Urothelium cell line (cell line): ENCODE data around the gene ZDHHC14.

Experiments
- DNase-seq: peaks from one replicate; pipeline ENCODE4 v3.0.0; 2011; ENCODE audit warnings: low spot score, mixed read lengths
- FAIRE-seq: peaks from 2 replicates; lab custom pipeline; 2011; peaks lifted over from hg19 to GRCh38; lab: Jason Lieb, UNC

The ZDHHC14 gene

GRCh38 chr6:157486572-157486971 is 105.6 kb downstream of the ZDHHC14 start:
- DNase-seq (no peak), FAIRE-seq (no peak)

GRCh38 chr6:157487110-157487773 is 106.3 kb downstream of the ZDHHC14 start:
- no peak for DNase-seq
- no peak for FAIRE-seq

GRCh38 chr6:157488058-157488457 is 107.1 kb downstream of the ZDHHC14 start:
- FAIRE-seq = no peak
- DNase-seq = no peak

- FAIRE-seq (no peak), DNase-seq (no peak)
Measured at GRCh38 chr6:157488716-157489118, 107.7 kb downstream of the ZDHHC14 start.

- DNase-seq (no peak), FAIRE-seq (no peak)
Measured at GRCh38 chr6:157490611-157491269, 109.8 kb downstream of the ZDHHC14 start.

- no peak for FAIRE-seq
- no peak for DNase-seq
Measured at GRCh38 chr6:157491571-157492232, 110.7 kb downstream of the ZDHHC14 start.

GRCh38 chr6:157492249-157492648 is 111.3 kb downstream of the ZDHHC14 start:
- no peak for DNase-seq
- FAIRE-seq = no peak

- DNase-seq (no peak), FAIRE-seq (no peak)
Measured at GRCh38 chr6:157492741-157493140, 111.8 kb downstream of the ZDHHC14 start.

- DNase-seq (no peak), FAIRE-seq (no peak)
Measured at GRCh38 chr6:157493173-157493572, 112.2 kb downstream of the ZDHHC14 start.

- FAIRE-seq (no peak), DNase-seq (no peak)
Measured at GRCh38 chr6:157493576-157493975, 112.6 kb downstream of the ZDHHC14 start.

- FAIRE-seq = no peak
Measured at GRCh38 chr6:157494132-157494710, 113.2 kb downstream of the ZDHHC14 start.

GRCh38 chr6:157496534-157497095 is 115.6 kb downstream of the ZDHHC14 start:
- no peak for DNase-seq
- FAIRE-seq = no peak

More at GRCh38 chr6:157494132-157494710, 113.2 kb downstream of the ZDHHC14 start:
- DNase-seq = no peak

GRCh38 chr6:157497579-157497978 is 116.6 kb downstream of the ZDHHC14 start:
- no peak for DNase-seq
- FAIRE-seq = no peak

GRCh38 chr6:157498817-157499216 is 117.8 kb downstream of the ZDHHC14 start:
- DNase-seq (no peak), FAIRE-seq (no peak)

GRCh38 chr6:157500022-157500421 is 119.0 kb downstream of the ZDHHC14 start:
- no peak for FAIRE-seq
- DNase-seq = no peak

GRCh38 chr6:157503018-157503747 is 122.2 kb downstream of the ZDHHC14 start:
- FAIRE-seq = no peak
- DNase-seq = no peak

- DNase-seq = no peak
- no peak for FAIRE-seq
Measured at GRCh38 chr6:157505912-157506491, 125.0 kb downstream of the ZDHHC14 start.

- no peak for FAIRE-seq
- DNase-seq = no peak
Measured at GRCh38 chr6:157510323-157511188, 129.6 kb downstream of the ZDHHC14 start.

GRCh38 chr6:157511682-157512381 is 130.8 kb downstream of the ZDHHC14 start:
- DNase-seq = no peak
- no peak for FAIRE-seq
